Germinal center (tissue), 1 donor: ENCODE measurements around the gene PLAAT1.

Experiments used
- DNase-seq: peaks from one replicate; pipeline ENCODE4 v3.0.0; 2012; ENCODE audit warnings: mixed read lengths, low spot score

PLAAT1 gene

DNA sequence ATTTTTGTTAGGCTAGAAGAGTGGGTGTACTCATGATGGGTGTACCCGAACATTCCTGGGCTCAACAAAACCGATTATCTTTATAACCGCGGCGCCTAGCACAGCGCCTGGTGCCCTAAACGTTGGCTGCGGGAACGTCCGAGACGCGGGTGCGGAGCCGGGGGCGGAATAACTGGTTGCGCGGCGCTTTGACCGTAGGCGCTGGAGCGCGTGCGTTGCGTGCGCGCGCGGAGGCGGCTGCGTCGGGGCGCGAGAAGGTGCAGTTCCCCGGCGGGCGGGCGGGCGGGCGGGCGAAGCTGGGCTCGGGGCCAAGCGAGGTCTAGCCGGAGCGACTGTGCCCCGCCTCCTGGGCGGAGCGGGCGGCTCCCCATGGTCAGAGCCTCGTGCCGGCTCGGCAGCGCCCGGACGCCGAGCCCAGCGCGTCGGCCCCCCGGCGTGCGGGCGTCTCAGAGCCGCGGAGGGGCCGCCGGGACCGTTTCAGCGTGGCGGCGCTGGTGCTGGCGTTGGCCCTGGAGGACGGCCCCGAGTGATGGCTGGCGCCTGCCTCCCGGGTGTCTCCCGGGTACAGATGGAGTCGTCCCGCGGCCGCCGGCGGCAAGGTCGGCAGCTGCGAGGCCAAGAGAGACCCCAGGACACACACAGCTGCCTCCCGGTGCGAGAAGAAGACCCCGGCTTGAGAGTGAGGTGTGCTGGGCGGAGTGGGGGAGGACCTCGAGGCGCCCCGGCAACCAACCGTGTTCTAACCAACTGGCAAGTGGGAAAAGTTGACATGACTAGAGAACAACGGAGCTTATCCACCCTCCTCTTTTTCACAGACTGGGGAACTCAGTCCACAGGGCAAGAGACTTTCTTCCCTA lies at the start of gene PLAAT1:
Gene PLAAT1, plus strand, starts transcription at position 373 of the 857 bp plus-strand sequence. CDS start 14,429 bp downstream, outside the sequence.
- DNase-seq, result peak; percentile 45

DNA sequence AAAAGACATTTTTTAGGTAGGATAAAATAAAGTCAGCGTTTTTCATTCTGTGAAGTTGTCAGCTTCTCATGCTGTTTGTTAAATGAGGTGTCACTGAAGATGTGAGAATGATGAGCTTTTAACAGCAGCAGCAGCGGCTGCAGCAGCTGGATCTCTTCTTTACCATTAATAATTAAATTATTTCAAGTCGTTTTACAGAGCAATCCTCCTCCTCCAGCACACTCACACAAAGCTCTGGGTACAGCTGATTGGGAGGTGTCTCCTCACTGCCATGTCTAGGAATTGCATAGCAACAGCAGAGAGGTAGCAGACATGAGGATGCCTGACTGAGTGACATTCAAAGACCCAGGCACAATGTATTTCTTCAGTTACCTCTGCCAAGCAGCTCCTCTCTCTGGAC lies 46.7 kb upstream of the PLAAT1 start:
- no peak for DNase-seq

DNA sequence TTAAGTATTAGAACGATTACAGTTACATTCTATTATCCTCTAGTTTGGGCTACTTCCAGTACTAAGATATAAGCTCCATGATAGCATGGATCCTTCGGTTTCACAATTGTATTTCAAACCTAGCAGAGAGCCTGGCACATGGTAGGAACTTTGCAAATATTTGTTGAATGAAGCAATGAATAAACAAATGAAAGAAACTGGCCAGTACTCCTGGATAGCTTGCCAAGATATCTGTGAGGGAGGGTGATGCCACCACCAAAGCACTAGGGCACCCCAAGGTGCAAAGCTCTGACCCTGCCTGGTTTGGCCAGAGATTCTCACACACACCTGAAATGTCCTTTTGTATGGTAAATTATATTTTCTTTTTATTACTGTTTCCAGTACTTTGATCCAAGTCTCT lies 44.3 kb upstream of the PLAAT1 start:
- DNase-seq, result no peak

DNA sequence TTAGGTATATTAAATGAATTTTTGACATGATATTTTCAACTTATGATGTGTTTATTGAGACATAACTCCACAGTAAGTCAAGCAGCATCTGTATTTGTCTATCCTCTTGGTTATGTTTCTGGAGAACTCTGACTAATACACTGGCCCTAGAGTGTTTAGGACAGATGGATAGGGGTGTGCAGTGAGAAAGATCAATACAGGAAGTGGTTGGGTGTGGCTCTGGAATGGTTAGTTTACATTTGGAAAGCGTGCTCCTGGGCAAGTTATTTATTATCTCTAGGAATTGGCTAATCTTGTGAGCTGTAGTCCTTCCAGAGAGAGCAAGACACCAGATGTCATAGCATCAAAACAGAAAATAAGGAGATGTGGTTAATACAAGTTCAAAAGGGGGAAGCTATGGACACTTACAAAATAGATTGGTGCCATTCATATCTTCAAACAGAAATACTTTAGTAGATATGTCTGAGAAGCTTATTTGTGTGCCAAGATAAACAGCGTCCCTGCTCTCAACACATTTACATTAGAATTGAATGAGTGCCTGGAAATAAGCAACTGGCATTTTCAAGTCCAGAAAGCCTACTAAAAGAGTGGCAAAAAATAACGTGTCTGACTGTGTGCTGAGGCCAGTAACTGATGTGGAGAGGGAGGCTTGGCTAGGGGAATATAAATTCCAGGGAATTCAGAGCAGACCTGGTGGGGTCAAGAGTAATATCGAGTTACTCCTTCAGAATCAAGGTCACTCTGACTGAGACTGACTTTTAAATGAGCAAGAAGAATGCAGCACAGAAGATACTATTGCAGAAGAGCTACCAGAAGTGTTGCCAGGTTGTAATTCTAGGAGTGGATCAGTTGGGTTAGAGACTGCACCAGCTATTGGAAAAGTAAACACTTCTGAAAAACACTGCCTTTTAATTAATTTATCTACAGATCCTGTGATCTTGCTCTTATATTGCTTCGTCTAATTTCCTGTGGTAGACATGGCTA lies 33.4 kb upstream of the PLAAT1 start:
- DNase-seq, result no peak

DNA sequence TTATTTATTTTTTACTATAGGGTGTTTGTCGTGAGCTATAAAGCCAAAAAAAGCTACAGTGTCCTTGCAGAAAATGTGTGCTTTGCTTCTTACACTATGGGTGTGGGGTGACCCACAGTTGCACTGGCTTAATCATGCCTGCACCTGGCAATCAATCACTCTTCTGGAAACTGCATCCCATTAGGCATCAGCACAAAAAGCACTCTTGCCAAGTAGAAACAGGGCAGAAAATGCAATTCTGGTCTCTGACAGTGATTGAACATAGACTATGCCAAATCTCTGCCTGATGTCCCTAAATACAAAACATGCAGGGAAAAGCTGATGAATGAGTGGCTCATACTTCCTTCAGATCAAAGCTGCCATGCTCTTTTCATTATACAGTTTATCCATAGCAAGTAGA lies 30.4 kb upstream of the PLAAT1 start:
- DNase-seq, result no peak

DNA sequence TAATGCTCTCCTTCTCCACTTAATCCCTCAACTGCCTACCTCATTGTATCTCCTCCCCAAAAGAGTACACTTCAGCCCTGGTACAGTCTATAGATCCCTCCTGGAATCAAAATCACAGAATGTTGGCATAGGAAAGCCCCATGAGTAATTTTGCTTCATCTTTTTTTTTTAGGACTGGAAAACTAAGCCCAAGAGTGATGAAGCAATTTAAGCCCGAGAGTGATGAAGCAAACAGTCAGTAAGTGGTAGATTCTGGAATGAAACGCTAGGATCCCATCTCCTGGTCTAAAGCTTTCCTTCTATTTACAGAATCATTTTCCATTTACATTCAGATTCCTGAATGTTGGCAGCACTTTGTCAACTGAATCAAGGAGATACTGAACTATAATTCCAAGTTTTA lies 29.8 kb upstream of the PLAAT1 start:
- DNase-seq, result no peak

DNA sequence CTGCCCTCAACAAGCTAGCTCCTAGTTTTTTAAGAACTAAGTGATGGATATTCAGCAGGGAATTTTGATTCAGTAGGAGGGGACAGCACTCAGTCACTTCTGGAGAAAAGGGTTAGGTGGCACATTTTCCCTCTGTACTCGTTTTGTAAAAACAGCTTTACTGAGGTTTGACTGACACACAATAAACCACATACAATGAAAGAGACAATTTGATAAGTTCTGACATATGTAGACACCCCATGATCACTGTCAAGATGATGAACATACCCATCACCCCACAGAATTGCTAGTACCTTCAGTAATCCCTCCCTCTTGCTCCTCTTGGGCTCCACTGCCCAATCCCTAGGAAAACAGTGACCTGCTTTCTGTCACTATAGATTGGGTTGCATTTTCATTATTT lies 29.0 kb upstream of the PLAAT1 start:
- DNase-seq, result no peak

DNA sequence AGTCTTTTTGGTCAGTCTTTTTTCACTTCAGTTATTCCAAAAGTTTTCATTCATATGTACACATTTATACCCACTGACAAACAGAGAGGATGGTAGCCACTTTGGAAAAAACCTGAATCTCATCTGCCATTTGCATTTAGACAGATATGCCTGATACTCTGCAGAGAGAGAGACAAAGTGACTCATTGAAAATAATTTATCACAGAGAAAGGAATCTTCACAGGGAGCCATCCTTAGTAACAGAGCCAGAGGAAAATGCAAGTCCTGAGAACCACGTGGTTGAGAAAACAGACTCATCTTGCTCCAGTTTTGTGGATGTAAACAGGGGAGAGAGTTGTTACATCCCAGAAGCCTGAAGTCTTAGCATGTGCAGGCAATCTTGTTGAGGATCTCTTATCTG lies 28.2 kb upstream of the PLAAT1 start:
- no peak for DNase-seq

DNA sequence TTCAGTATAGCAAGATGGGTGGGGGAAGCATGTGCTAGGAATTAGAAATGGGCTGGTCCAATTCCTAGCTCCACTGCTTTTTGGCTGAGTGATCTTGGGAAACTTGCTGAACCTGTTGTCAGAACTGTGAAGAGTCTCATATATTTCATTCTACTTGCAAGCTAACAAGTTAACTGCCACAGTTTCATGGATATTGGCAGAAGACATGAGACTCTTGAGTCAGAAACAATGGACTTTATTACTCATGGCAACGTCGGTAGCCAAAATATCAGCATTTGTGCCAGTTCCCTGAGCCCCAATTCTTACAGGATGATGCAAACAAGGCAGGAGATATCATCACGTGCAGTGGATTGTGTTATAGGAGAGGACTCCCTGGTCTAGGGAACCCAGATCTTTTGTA lies 26.6 kb upstream of the PLAAT1 start:
- no peak for DNase-seq

DNA sequence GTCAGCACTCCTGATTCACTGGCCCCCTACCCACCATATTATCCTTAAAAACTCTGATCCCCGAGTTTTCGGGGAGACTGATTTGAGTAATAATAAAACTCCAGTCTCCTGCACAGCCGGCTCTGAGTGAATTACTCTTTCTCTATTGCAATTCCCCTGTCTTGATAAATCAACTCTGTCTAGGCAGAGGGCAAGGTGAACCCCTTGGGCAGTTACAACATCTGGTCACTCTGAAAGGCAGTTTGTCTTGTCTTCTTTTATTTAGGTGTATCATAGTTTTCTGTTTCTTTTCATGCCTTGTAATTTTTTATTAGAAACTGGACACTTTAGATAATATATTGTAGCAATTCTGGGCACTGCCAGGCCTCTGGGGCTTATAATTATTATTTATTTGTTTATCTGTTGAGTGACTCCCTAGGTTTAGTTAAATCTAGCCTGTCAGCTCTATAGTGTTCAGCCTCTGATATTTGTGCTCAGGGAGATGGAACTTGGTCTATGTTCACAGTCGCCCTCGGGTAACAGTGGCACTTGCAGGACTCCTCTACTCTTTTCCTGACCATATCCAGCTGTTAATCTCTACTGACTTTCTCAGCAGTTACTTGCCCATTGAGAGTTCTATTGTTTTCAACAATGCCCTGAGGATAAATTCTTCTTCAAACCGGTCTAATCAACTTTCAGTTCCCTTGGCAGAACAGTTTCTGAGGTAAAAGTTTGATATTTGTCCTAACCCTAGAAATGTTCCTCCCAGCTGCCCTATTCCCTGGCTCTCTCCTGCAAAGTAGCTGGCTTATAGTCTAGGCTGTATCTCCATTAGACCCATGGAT lies 15.5 kb upstream of the PLAAT1 start:
- no peak for DNase-seq

DNA sequence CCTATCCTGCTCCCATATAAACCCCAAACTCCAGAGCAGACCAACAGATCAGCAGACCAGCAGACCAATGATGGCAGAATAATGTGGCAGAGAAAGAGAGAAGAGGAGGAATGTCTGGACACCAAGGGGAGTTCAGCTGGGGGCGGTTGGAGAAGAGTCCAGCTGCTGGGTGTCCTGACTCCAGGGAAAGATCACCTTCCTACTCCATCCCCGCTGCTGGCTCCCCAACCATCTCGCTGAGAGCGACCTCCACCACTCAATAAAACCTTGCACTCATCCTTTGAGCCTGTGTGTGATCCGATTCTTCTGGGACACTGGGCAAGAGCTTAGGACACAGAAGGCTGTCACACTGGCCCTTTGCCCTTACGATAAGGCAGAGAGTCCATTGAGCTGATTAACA lies 12.8 kb upstream of the PLAAT1 start:
- DNase-seq, result no peak

DNA sequence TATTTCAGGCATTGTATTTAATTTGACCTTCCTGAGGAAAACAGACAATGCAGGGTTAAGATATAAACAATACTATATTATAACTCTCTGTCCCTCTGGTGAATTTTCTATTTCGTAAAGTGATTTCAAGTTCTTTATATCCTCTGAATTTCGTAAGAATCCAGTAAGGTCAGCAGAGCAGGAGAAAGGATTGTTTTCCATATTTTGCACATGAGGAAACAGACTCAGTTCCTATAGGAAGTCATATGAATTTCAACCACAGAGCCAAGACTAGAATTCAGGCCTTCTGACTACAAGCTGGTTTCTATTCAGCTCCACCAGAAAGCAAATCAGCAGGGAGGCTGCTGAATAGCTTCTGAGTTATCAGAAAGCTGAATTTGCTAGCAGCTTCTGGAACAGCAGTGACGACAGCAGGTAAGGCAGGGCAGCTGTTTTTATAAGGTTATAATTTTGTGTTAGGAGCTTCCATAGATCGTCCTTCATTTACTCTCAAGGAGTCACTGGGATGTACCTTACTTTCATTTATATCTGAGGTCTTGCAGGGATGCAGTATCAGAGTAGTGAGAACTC lies 11.1 kb upstream of the PLAAT1 start:
- no peak for DNase-seq

DNA sequence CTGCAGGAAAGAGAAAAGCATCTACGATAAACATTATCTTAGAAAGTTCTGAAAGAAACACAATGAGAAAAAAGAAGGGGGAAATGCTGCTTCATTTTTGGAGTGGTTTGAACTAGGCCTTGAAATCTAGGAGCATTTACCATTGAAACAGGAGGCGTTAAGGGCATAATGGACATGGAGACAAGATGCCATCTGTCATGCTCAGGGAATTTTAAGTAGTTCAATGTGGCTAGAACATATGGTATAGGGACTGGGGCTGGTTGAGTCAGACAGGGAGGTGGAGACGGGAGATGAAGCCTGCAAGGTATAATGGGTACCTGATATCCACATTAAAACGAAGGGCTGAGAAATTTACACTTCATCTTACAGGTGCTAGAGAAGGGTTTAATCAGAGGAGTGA lies 10.4 kb upstream of the PLAAT1 start:
- no peak for DNase-seq

DNA sequence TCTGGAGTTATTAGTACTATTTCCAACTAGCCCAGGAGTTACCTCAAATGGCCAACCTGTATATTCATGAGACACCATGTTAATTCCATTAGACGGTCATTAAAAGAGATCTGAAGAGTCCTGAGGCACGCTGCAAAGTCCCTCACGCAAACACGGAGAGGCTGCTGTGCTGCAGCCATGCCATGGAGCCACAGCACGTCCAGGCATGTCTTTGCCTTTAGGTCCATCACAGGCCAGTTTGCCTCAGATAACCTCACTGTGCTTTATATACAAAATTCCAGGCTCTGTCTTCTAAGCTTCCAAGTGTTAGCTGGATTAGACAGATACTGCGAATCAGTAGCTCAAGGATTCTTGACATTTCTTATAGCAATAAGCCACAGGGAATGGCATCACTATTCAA lies 9.8 kb upstream of the PLAAT1 start:
- no peak for DNase-seq

DNA sequence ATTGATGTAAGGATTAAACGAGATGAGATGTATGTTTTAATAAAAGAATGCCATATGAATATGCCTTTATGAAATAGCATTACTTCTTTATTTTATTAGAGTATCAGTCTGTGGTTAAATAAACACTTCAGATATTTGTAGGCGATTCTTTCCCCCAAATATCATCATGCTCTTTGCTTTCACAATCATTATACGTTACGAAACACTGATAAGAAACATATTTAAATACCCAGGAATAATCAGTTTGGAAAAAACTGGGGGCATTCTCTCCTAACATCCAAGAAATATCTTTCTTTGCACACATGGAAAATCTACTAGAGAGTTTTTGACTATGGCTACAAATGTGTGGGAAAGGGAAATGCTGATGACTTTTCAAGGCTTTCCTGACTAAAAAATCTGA lies 4.4 kb upstream of the PLAAT1 start:
- no peak for DNase-seq

DNA sequence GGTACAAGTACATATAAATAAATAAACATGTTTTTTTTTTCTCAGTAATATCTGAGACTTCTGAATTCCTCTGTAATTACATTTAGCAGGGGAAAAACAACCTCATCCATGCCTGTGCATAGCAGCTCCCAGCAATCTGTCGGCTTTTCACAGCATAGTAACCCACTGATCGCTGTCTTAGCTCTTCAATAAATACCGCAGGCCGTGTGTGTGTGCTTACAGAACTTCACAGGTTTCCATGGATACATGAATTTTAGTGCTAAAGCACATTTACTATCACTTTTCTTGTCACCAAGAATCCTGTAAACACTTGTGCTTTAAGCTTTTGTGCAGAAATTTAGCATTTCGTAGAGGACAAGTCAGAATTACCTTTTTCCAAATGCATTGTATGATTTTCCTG lies 4.0 kb upstream of the PLAAT1 start:
- no peak for DNase-seq

DNA sequence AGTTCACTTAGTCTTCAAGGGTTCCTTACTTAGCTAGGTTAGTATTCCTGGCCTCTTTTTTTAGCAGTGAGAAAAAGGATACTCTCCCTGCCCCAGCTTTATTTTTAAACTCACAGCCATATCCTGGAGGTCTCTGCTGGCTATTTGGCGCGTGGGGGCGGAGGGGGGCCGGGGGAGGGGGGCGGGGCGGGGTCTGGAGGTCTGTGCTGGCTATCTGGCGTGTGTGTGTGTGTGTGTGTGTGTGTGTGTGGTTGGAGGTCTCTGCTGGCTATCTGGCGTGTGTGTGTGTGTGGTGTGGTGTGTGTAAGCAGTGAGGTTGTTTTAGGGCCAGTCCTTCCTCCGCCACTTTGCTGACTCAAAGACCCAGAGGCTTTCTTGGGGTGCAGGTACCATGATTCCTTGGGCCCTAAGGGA lies 579 bp upstream of the PLAAT1 start:
- no peak for DNase-seq

DNA sequence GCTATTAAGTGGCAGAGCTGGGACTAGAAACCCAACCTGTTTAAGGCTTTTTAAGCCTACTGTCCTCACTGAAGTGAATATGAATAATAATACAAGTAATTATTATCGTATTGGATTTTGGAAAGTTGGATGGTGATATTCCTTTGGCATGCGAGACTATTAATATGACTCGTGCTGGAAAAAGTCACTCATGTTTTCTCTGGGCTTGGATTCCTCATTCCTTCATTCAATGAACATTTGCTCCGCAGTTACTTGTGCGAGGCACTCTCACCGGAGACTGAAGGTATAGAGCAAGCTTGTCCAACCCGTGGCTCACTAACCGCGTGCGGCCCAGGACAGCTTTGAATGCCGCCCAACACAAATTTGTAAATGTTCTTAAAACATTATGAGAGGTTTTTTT lies 694 bp downstream of the PLAAT1 start:
- DNase-seq, result no peak

DNA sequence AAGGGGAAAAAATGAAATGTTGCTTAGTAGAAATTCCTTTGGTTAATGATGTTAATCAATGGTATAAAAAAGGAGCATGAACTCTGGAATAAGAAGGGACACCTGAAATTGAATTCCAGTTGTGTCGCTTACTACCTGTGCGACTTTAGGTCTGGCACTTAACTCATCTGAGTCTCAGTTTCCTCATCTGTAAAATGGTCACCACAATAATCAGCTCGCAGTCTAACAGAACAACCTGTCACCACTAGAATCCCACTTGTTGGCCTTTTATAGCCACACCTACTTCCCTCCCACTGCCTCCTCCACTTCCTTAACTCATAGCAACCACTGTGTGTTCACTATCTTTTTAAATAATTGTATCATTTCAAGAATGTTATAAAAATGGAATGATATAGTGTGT lies 2.5 kb downstream of the PLAAT1 start:
- DNase-seq, result no peak

DNA sequence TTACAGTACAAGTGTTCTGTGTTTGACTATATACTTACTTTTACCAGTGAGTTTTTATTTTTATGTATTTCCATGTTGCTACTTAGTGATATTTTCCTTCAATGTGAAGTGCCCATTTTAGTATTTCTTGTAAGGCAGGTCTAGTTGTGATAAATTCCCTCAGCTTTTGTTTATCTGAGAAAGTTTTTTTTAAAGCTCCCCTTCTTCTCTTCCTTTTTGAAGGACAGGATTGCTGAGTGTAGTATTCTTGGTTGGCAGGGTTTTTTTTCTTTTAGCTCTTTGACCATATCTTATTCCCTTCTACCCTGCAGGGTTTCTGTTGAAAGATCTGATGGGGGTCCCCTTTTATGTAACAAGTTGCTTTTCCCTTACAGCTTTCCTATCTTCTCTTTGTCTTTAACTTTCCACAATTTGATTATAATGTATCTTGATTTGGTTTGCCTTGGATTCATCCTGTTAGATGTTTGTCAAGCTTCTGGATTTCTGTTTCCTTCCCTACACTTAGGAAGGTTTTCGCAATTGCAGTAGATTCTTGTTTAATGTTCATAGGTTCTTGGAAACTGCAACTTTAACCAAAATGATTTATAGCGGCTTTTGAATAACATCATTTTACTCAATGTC lies 7.9 kb downstream of the PLAAT1 start:
- DNase-seq, result no peak

DNA sequence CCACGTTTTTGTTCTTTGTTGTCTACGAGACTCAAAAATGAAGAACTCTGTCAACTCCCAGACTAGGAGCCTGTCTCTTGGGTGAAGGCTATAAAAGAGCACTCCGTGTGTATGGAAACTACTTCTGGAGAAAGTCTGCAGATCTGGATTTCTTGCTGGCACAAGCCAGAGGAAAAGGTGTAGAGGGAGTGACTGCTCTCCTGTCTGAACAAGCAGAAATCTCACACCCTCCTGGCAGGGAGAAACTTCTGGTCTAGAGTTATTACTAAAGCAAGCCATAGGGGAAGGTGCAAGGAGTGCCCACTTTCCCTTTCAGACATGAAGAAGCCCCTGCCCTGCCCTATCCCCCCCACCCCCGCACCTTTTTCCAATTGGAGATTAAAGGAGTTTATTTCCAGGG lies 9.5 kb downstream of the PLAAT1 start:
- no peak for DNase-seq
